Midbrain (tissue), 1 donor: ENCODE data around the gene HECTD1.
A peak's percentile ranks its signal among the peaks of the same experiment; 100 is the strongest.
"Not testable (repeated sequence)": the region's sequence is repeated elsewhere in the genome, so short reads cannot be mapped to it uniquely, and the experiment has no call there.

Experiments used
- DNase-seq: peaks from one replicate; lab custom pipeline; 2025; lab: John Stamatoyannopoulos, UW

The HECTD1 gene

GRCh38 chr14:31207755-31208545 is at the start of gene HECTD1:
Gene HECTD1 (minus strand): TSS chr14:31207793. CDS start chr14:31205936, 1,857 bp downstream.
- DNase-seq, result peak; percentile 90

GRCh38 chr14:31257244-31257553 is 49.6 kb upstream of the HECTD1 start:
- DNase-seq, result no peak

GRCh38 chr14:31256534-31257243 is 49.1 kb upstream of the HECTD1 start:
- DNase-seq, result no peak

- DNase-seq, result not testable (repeated sequence)
Measured at GRCh38 chr14:31255918-31256317, 48.3 kb upstream of the HECTD1 start.

DNA sequence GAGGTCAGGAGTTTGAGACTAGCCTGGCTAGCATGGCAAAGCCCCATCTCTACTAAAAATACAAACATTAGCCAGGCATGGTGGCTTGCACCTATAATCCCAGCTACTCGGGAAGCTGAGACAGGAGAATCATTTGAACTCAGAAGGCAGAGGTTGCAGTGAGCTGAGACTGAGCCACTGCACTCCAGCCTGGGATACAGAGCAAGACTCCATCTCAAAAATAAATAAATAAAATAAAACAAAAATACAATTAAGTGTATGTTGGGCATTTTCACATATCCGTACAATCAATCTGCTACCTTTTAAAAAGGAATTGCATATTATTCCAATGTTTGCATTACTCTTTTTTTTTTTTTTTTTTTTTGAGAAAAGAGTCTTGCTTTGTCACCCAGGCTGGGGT is 47.7 kb upstream of the HECTD1 start:
- no peak for DNase-seq

DNA sequence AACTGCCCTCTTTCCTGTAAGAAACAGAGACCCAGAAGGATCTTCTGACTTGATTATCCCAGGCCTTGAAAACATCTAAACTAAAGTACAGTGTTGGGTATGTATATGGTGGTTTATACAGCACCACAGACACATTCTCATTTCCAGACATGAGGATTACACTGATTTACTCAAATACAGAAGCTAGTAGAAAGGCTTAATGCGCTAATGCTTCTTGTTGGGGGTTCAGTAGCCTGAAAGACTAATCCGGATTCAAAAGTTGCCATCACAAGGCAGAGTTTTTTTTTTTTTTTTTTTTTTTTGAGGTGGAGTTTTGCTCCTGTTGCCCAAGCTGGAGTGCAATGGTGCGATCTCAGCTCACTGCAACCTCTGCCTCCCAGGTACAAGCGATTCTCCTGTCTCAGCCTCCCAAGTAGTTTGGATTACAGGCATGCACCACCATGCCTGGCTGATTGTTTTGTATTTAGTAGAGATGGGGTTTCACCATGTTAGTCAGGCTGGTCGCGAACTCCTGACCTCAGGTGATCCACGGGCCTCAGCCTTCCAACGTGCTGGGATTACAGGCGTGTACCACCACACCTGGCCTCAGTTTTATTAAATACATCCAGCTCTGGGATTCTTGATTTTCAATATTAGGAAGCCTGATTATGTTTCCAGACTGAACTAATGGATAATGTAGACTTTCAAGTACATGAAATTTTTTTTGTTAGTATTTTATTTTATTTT is 46.3 kb upstream of the HECTD1 start:
- DNase-seq, result no peak

DNA sequence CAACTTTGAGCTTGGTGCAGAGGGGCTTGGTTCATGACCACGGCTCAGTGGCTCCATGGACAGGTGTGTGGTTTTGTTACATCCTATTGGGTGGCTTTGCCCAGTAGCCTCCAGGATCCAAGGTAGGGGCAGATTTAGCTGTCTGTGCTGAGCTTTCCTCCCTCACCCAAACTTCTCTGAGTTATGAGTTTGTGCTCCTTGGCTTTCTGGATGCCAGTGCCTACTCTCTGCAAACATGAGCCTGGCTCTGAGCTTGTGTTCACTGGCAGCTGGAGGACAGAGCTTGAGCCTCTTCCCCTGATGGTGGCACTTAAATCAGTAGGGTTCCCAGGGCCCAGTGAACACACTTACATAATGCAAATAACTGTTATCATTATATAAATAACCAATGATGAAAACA is 45.3 kb upstream of the HECTD1 start:
- no peak for DNase-seq

GRCh38 chr14:31251028-31251958 is 43.7 kb upstream of the HECTD1 start:
- DNase-seq, result no peak

GRCh38 chr14:31244626-31245025 is 37.0 kb upstream of the HECTD1 start:
- no peak for DNase-seq

DNA sequence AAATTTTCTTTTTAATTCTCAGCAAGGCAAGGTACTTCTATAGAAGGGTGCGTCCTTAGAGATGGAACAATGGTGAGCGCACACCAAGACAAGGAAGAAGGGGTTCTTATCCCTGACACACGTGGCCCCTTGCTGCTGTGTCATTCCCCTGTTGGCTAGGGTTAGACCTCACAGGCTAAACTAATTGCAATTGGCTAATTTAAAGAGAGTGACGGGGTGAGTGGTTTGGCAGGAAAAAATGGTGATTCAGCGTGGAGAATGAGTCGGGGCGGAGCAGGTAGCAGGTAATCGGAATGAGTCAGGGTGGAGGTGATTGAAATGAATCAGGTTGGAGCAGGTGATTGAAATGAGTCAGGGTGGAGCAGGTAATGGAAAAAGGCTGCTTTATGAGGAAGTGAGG is 36.3 kb upstream of the HECTD1 start:
- DNase-seq, result no peak

GRCh38 chr14:31242161-31242940 is 34.8 kb upstream of the HECTD1 start:
- not testable (repeated sequence) for DNase-seq

GRCh38 chr14:31241450-31242114 is 34.0 kb upstream of the HECTD1 start:
- no peak for DNase-seq

DNA sequence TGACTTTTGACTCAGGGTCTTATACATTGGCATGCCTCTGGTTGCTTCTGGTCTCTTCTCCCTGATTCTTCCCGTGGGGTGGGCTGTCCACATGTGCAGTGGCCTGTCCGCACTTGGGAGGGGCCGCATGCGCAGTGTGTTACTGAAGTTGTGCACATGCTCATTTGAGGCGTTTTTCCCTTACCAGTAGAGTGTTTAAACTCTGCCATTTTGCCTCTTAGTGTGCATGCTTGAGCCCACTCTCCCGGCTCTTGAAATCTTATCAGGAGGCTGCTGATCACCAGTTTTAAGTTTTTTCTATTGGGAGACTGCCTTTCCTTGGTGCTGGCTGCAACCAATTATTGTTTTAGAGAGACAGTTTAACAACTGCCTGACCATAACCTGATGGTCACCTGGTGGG is 32.1 kb upstream of the HECTD1 start:
- no peak for DNase-seq

DNA sequence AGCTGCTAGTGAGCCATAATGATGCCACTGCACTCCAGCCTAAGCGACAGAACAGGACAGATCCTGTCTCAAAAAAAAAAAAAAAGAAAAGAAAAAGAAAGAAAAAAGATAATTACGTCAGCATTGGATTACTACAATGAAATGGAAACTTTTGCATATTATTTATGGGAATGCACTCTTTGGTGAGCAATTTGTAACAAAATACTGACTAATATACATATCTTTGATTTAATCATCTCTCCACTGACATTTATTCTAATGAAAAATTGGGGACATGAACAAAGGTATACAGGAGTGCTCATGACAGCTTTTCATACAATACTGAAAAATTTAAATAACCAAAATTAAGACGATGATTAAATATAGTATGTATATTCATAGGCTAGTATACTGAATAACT is 27.9 kb upstream of the HECTD1 start:
- DNase-seq, result no peak

GRCh38 chr14:31232081-31232480 is 24.5 kb upstream of the HECTD1 start:
- DNase-seq, result no peak

DNA sequence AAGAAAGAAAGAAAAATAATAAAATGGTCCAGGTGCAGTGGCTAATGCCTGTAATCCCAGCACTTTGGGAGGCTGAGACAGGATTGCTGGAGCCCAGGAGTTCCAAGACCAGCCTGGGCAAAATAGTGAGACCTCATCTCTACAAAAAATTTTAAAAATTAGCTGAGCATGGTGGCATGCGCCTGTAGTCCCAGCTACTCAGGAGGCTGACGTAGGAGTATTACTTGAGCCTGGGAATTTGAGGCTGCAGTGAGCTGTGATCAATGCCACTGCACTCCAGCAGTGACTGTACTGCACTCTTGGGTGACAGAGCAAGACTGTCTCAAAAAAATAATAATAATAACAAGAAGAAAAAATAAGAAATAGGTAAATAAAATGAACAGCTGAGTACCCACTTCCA is 23.7 kb upstream of the HECTD1 start:
- not testable (repeated sequence) for DNase-seq

- DNase-seq, result no peak
Measured at GRCh38 chr14:31230573-31230958, 23.0 kb upstream of the HECTD1 start.

- peak; percentile 33 for DNase-seq
Measured at GRCh38 chr14:31229638-31230572, 22.3 kb upstream of the HECTD1 start.

GRCh38 chr14:31229009-31229408 is 21.4 kb upstream of the HECTD1 start:
- no peak for DNase-seq
